ENCODE measurements around the gene TYW3.

The TYW3 gene

DNA sequence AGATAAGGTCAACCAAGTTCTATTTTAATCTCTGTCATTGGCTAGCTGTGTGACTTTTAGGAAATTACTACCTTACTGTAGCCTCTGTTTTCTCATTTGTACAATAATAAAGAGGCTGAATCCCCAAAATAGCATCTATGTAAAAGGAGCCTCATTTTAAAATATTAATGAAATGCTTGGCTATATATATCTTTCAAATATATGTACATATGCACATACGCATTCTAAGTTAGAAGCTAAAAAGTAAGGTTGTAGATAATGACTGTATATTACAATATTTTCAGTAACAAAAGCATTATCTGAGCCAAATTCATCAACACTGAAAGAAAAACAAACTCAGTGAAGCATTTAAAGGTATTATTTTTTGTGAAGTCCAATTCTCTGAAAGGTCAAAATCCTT, 44.6 kb downstream of the TYW3 start:
- H3K27ac ChIP-seq, result no peak overlapping the region
- DNase-seq (ENCODE audit: low spot score), result no peak
- POLR2A ChIA-PET (ENCODE audit: low non-redundant PET), result no interaction called here
- CTCF ChIA-PET, result no interaction called here
- TF ChIP-seq, protein P1, sequence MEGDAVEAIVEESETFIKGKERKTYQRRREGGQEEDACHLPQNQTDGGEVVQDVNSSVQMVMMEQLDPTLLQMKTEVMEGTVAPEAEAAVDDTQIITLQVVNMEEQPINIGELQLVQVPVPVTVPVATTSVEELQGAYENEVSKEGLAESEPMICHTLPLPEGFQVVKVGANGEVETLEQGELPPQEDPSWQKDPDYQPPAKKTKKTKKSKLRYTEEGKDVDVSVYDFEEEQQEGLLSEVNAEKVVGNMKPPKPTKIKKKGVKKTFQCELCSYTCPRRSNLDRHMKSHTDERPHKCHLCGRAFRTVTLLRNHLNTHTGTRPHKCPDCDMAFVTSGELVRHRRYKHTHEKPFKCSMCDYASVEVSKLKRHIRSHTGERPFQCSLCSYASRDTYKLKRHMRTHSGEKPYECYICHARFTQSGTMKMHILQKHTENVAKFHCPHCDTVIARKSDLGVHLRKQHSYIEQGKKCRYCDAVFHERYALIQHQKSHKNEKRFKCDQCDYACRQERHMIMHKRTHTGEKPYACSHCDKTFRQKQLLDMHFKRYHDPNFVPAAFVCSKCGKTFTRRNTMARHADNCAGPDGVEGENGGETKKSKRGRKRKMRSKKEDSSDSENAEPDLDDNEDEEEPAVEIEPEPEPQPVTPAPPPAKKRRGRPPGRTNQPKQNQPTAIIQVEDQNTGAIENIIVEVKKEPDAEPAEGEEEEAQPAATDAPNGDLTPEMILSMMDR (conservative IDR thresholded peaks at IDR 0.05; ENCODE audit: low read depth), result no peak

DNA sequence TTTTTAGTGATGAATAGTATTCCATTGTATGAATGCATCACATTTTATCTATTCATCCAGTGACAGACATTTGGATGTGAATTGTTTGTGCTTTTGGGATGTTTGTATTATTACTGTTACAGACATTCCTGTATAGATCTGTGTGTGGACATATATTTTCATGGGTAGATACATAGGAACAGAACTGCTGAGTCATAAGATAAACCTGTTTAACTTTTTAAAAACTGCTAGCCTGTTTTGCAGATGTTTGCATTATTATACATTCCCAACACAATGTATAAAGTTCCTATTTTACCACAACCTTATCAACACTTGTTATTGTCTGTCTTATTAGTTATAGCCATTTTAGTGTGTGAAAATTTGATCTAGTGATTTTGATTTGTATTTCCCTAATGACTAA, 46.8 kb downstream of the TYW3 start:
- no peak overlapping the region for H3K27ac ChIP-seq
- no peak for DNase-seq (ENCODE audit: low spot score)
- CTCF ChIA-PET, result no interaction called here
- POLR2A ChIA-PET (ENCODE audit: low non-redundant PET), result no interaction called here
- TF ChIP-seq, protein P1 (conservative IDR thresholded peaks at IDR 0.05; ENCODE audit: low read depth), result no peak

GRCh38 chr1:74780594-74780993, 47.6 kb downstream of the TYW3 start:
- TF ChIP-seq, protein P1 (conservative IDR thresholded peaks at IDR 0.05; ENCODE audit: low read depth), result no peak
- ChIA-PET POLR2A (ENCODE audit: low non-redundant PET) (no interaction called here), CTCF (interaction anchor here (1.5 kb wide), 1 partner anchor 10 kb away, joined by 3 read pairs; no protein-coding TSS in a partner anchor)
- DNase-seq (ENCODE audit: low spot score), result no peak
- H3K27ac ChIP-seq, result no peak overlapping the region

DNA sequence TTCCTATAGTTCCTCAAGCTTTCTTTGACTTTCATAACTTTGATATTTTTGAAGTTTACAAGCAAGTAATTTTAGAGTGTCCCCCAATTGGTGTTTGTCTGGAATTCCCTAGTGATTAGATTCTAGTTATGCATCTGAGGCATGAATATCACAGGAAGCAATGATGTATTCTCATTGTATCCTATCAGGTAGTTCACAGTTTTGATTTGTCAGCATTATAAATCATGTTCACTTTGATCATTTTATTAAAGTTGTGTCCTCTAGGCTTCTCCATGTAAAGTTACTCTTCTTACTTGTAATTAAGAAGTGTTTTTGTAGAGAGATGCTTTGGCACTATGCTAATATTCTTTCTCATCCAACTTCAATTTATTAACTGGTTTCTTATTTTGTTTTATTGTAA, 53.0 kb downstream of the TYW3 start:
- ChIA-PET POLR2A (ENCODE audit: low non-redundant PET) (no interaction called here), CTCF (no interaction called here)
- TF ChIP-seq, protein P1 (conservative IDR thresholded peaks at IDR 0.05; ENCODE audit: low read depth), result no peak
- DNase-seq (ENCODE audit: low spot score), result no peak
- H3K27ac ChIP-seq, result no peak overlapping the region

DNA sequence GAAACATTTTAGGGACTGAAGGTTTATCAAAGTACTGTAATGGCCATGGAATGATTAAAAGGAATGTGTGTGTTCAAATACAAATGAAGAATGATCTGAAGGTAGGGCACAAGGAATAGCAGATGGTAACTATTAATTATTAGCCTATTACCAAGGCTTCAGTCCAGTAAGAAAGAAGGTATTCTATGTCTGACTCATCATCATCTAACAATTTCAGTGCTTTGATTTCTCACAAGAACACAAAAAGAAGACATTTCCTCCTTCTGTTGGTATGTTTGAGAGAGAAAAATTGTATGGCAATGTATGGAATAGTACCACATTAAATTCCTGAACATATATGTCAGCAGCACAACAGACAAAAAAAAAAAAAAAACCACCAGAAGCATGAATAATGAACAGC, 57.5 kb downstream of the TYW3 start:
- H3K27ac ChIP-seq, result no peak overlapping the region
- CTCF ChIA-PET, result interaction anchor here (0.6 to 1.1 kb wide), 2 partner anchors 9 to 838 kb away, joined by 3 to 4 read pairs; no protein-coding TSS in a partner anchor
- POLR2A ChIA-PET (ENCODE audit: low non-redundant PET), result no interaction called here
- TF ChIP-seq, protein P1 (conservative IDR thresholded peaks at IDR 0.05; ENCODE audit: low read depth), result no peak
- no peak for DNase-seq (ENCODE audit: low spot score)

DNA sequence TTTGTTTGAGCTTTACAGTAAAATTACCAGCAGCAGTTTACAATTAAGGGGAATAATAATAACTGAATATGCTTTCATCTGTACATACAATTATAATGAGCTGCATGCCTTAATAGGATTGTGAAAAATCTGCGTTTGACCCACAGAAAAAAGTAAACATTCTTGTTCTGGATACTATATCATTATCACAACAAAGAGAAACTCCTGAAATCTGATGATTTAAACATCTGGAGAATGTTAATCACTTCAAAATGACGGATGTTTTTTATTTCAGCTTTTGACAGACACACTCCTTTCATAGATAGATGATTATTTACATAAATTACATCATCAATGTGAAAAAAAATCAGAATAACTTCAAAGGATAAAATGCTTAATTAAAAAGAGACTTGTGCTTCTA, 58.5 kb downstream of the TYW3 start:
- TF ChIP-seq, protein P1 (conservative IDR thresholded peaks at IDR 0.05; ENCODE audit: low read depth), result no peak
- ChIA-PET POLR2A (ENCODE audit: low non-redundant PET) (no interaction called here), CTCF (interaction anchor here (1.1 kb wide), 1 partner anchor 10 kb away, joined by 3 read pairs; no protein-coding TSS in a partner anchor)
- no peak overlapping the region for H3K27ac ChIP-seq
- DNase-seq (ENCODE audit: low spot score), result no peak
